C4-2B (cell line): Measurements from ENCODE around the gene STXBP1.

ENCODE experiments used
- CTCF ChIP-seq: fragments of 450-650 bp; conservative IDR thresholded peaks from 2 replicates; pipeline ENCODE4 v1.5.1; 2017; ENCODE audit warnings: mild to moderate bottlenecking
- ZFX ChIP-seq: fragments of 450-650 bp; IDR thresholded peaks from 2 replicates; pipeline ENCODE4 v1.6.1; 2017

GRCh38 chr9:127723444-127723843, 111.4 kb downstream of the STXBP1 start:
- no peak for TF ChIP-seq CTCF
- no peak for TF ChIP-seq ZFX
